ENCODE measurements around the gene NOL4L. TPM values are rescaled to one million over a fixed set of nuclear protein-coding genes. Genes with fewer than 3 reads are reported as not detected.

NOL4L gene
- polyA plus RNA-seq, 1 donor (not counting 4 experiments of a cell fraction or from before 2014, with no cell fraction given): 1.0 TPM

DNA sequence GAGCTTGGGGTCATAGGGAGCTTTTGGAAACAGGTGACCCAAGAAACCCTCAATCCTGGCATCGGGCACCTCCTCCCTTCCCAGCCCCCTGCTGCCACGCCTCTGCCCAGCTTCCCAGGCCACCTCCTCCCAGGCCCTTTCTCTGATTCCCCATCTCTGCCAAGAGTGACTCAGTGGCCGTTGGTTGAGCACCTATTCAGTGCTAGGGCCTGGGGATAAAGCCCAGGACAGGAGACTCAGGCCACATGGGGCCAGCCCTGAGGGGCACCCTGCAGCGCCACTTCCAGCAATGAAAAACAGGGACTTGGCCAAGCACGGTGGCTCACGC lies 116.9 kb downstream of the NOL4L start:
- H3K27me3 ChIP-seq (ENCODE audit: control insufficient read depth, extremely low read depth, insufficient read depth, low read length): no peaks in the 10 kb centered on the region
- no peak overlapping the region for H2AFZ ChIP-seq (ENCODE audit: control insufficient read depth, low read length)
- no peaks in the 10 kb centered on the region for H3K9me1 ChIP-seq (ENCODE audit: control insufficient read depth, extremely low read depth, insufficient read depth, low read length)
- no peak overlapping the region for H3K27ac ChIP-seq (ENCODE audit: control insufficient read depth, insufficient read depth, low read length)
- FAIRE-seq: no peak
- H3K36me3 ChIP-seq (ENCODE audit: control insufficient read depth in 2 of 2, extremely low read depth in 1 of 2, insufficient read depth in 2 of 2, low read length in 2 of 2): no peaks in the 10 kb centered on the region
- H3K9me3 ChIP-seq (ENCODE audit: control insufficient read depth, low read depth, low read length): no peaks in the 10 kb centered on the region
- no peak for TF ChIP-seq EZH2 (IDR thresholded peaks at IDR 0.05; ENCODE audit: low read length)
- TF ChIP-seq, protein P1, sequence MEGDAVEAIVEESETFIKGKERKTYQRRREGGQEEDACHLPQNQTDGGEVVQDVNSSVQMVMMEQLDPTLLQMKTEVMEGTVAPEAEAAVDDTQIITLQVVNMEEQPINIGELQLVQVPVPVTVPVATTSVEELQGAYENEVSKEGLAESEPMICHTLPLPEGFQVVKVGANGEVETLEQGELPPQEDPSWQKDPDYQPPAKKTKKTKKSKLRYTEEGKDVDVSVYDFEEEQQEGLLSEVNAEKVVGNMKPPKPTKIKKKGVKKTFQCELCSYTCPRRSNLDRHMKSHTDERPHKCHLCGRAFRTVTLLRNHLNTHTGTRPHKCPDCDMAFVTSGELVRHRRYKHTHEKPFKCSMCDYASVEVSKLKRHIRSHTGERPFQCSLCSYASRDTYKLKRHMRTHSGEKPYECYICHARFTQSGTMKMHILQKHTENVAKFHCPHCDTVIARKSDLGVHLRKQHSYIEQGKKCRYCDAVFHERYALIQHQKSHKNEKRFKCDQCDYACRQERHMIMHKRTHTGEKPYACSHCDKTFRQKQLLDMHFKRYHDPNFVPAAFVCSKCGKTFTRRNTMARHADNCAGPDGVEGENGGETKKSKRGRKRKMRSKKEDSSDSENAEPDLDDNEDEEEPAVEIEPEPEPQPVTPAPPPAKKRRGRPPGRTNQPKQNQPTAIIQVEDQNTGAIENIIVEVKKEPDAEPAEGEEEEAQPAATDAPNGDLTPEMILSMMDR (optimal IDR thresholded peaks at IDR 0.05 in 1 of 3, IDR thresholded peaks at IDR 0.05 in 1 of 3, conservative IDR thresholded peaks at IDR 0.05 in 1 of 3; ENCODE audit: extremely low read depth in 1 of 3, insufficient read depth in 2 of 3, low read length in 3 of 3): no peak
- no peak for DNase-seq (ENCODE audit: low read depth, low spot score)
- H4K20me1 ChIP-seq (ENCODE audit: control insufficient read depth, extremely low read depth, insufficient read depth, low read length): no peaks in the 10 kb centered on the region
- no peak overlapping the region for H3K9ac ChIP-seq (ENCODE audit: control insufficient read depth, extremely low read depth, insufficient read depth, low read length)
- no peak overlapping the region for H3K4me2 ChIP-seq (ENCODE audit: control insufficient read depth, extremely low read depth, insufficient read depth, low read depth, low read length)
- no peaks in the 10 kb centered on the region for H3K79me2 ChIP-seq (ENCODE audit: control insufficient read depth, insufficient read depth, low read length)
- dilution Hi-C loops (cut with MboI; ENCODE audit: extremely low pct_ligation_motif_present, low sequenced_read_pairs): no loop called here
- no peak overlapping the region for H3K4me3 ChIP-seq (ENCODE audit: control insufficient read depth in 2 of 3, extremely low read depth in 1 of 3, insufficient read depth in 2 of 3, low read depth in 1 of 3, low read length in 3 of 3)
- H3K4me1 ChIP-seq (ENCODE audit: control insufficient read depth, extremely low read depth, insufficient read depth, low read length): no peaks in the 10 kb centered on the region

DNA sequence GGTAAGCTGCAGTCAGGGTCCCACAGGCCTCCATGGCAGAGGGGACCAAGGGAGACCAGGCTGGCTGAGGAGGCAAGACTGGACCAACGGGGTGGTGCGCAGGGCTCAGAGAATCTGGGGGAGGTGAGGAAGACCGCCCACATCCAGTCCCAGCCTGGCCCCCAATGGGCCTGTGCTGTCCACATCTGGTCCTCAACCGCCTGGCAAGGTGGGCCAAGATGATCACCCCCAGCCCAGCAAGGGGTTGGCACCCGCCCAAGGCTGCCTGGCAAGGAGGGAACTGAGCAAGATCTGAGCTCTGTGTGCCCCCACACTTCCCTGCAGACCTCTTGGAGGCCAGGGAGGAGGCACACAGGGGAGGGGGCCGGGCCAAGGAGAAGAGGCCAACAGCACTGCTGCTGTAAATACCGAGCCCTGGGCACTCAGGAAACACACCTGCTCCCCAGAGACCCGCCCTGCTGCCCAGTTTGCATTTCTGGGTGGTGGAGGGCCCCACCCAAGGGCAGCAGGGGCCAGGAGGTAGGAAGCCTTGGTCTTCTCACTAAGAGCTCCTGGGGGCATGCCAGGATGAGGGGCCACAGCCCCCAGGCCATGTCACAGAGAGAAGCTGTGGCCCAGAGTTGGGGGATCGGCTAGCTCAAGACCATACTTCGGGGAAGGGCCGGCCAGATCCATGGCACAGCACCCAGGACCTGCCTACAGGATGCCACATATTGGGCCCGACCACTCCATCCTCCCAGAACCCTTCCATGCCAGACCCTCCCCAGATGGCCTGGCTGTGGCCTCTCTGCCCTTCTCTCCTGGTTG lies 117.4 kb downstream of the NOL4L start:
- H3K9me3 ChIP-seq (ENCODE audit: control insufficient read depth, low read depth, low read length): no peaks in the 10 kb centered on the region
- TF ChIP-seq, protein P1 (optimal IDR thresholded peaks at IDR 0.05 in 1 of 3, IDR thresholded peaks at IDR 0.05 in 1 of 3, conservative IDR thresholded peaks at IDR 0.05 in 1 of 3; ENCODE audit: extremely low read depth in 1 of 3, insufficient read depth in 2 of 3, low read length in 3 of 3): no peak
- no peak for TF ChIP-seq EZH2 (IDR thresholded peaks at IDR 0.05; ENCODE audit: low read length)
- H3K36me3 ChIP-seq (ENCODE audit: control insufficient read depth in 2 of 2, extremely low read depth in 1 of 2, insufficient read depth in 2 of 2, low read length in 2 of 2): no peaks in the 10 kb centered on the region
- FAIRE-seq: no peak
- no peaks in the 10 kb centered on the region for H4K20me1 ChIP-seq (ENCODE audit: control insufficient read depth, extremely low read depth, insufficient read depth, low read length)
- no peak overlapping the region for H2AFZ ChIP-seq (ENCODE audit: control insufficient read depth, low read length)
- dilution Hi-C loops (cut with MboI; ENCODE audit: extremely low pct_ligation_motif_present, low sequenced_read_pairs): no loop called here
- no peaks in the 10 kb centered on the region for H3K79me2 ChIP-seq (ENCODE audit: control insufficient read depth, insufficient read depth, low read length)
- H3K27ac ChIP-seq (ENCODE audit: control insufficient read depth, insufficient read depth, low read length): no peak overlapping the region
- H3K4me3 ChIP-seq (ENCODE audit: control insufficient read depth in 2 of 3, extremely low read depth in 1 of 3, insufficient read depth in 2 of 3, low read depth in 1 of 3, low read length in 3 of 3): no peak overlapping the region
- H3K9ac ChIP-seq (ENCODE audit: control insufficient read depth, extremely low read depth, insufficient read depth, low read length): no peak overlapping the region
- H3K4me1 ChIP-seq (ENCODE audit: control insufficient read depth, extremely low read depth, insufficient read depth, low read length): no peaks in the 10 kb centered on the region
- DNase-seq (ENCODE audit: low read depth, low spot score): no peak
- H3K4me2 ChIP-seq (ENCODE audit: control insufficient read depth, extremely low read depth, insufficient read depth, low read depth, low read length): no peak overlapping the region
- no peaks in the 10 kb centered on the region for H3K27me3 ChIP-seq (ENCODE audit: control insufficient read depth, extremely low read depth, insufficient read depth, low read length)
- H3K9me1 ChIP-seq (ENCODE audit: control insufficient read depth, extremely low read depth, insufficient read depth, low read length): no peaks in the 10 kb centered on the region

Data from keratinocyte (primary cell).